B cell (primary cell): Measurements from ENCODE around the gene NRP1. TPM values are rescaled to one million over a fixed set of nuclear protein-coding genes. Genes with fewer than 3 reads are reported as not detected.

ENCODE experiments used
- ATAC-seq: fragments of 200-7000 bp; cut with Tn5 transposase; one replicate; pipeline ENCODE4 v1.10.0; 2021; ENCODE audit warnings: low read depth, mild to moderate bottlenecking, moderate number of reproducible peaks, moderate library complexity
- CTCF ChIA-PET: fragments of 350-600 bp; sonication (Branson Sonifier 250); formaldehyde crosslinking; loops from one replicate; lab custom pipeline; 2021; ENCODE audit warnings: antibody characterized with exemption, inconsistent platforms; lab: Charles Lee
- POLR2A ChIA-PET: fragments of 350-600 bp; sonication (Branson Sonifier 250); formaldehyde crosslinking; loops from one replicate; lab custom pipeline; 2021; ENCODE audit warnings: antibody characterized with exemption; lab: Charles Lee
- DNase-seq: peaks from one replicate; pipeline ENCODE4 v3.0.0; 2013
- H2AFZ ChIP-seq: 2 replicates; pipeline ENCODE4 v1.6.1; 2012; ENCODE audit warnings: mild to moderate bottlenecking, low read depth, low read length; ENCODE audit not compliant: insufficient read depth, poor library complexity, severe bottlenecking
- H3K27ac ChIP-seq, 2 donors: 1 replicate in 1 of 2; 2 replicates in 1 of 2; pipeline ENCODE4 v1.5.1; 2012 to 2013; ENCODE audit warnings: low read length in 2 of 2, mild to moderate bottlenecking in 2 of 2, moderate library complexity in 1 of 2
- H3K27me3 ChIP-seq, 4 experiments: fragments of 200-600 bp in 1 of 4; sonication (generic) in 1 of 4; replicated peaks in 1 of 4; 1 replicate in 2 of 4; 2 replicates in 2 of 4; pipeline versions ENCODE4 v1.6.1 to v1.7.0; 2013 to 2016; ENCODE audit warnings: low read length in 3 of 4, mild to moderate bottlenecking in 2 of 4, mixed read lengths in 1 of 4, moderate library complexity in 1 of 4; ENCODE audit not compliant: insufficient read depth in 4 of 4, control insufficient read depth in 3 of 4; ENCODE audit errors: control extremely low read depth in 1 of 4
- H3K36me3 ChIP-seq, 2 experiments: replicated peaks in 1 of 2; 1 replicate in 1 of 2; 2 replicates in 1 of 2; pipeline versions ENCODE4 v1.6.1 to v1.7.1; 2013; ENCODE audit warnings: low read length in 1 of 2; ENCODE audit not compliant: insufficient read depth in 2 of 2, control insufficient read depth in 1 of 2; ENCODE audit errors: control extremely low read depth in 1 of 2, extremely low read depth in 1 of 2
- H3K4me1 ChIP-seq, 2 donors: fragments of 200-600 bp in 1 of 2; sonication (generic) in 1 of 2; 1 replicate in 1 of 2; 2 replicates in 1 of 2; pipeline versions ENCODE4 v1.5.1 to v1.6.1; 2013 to 2017; ENCODE audit warnings: low read length in 2 of 2; ENCODE audit not compliant: control insufficient read depth in 2 of 2, insufficient read depth in 2 of 2
- H3K4me2 ChIP-seq: replicated peaks from 2 replicates; pipeline ENCODE3; 2012; ENCODE audit warnings: mild to moderate bottlenecking, low read depth, low read length; ENCODE audit not compliant: poor library complexity, severe bottlenecking
- H3K4me3 ChIP-seq, 5 experiments: fragments of 200-600 bp in 1 of 5; sonication (generic) in 1 of 5; 1 replicate in 3 of 5; 2 replicates in 2 of 5; pipeline versions ENCODE4 v1.5.1 to v1.7.0; 2011 to 2016; ENCODE audit warnings: low read length in 4 of 5, mild to moderate bottlenecking in 4 of 5, low read depth in 2 of 5, control low read depth in 1 of 5, moderate library complexity in 1 of 5; ENCODE audit not compliant: insufficient read depth in 1 of 5; ENCODE audit errors: control extremely low read depth in 1 of 5, extremely low read depth in 1 of 5
- H3K79me2 ChIP-seq: fragments of 200-600 bp; sonication (generic); one replicate; pipeline ENCODE4 v1.6.0; 2016; ENCODE audit warnings: low read length; ENCODE audit not compliant: control insufficient read depth, insufficient read depth
- H3K9ac ChIP-seq: fragments of 200-600 bp; sonication (generic); 2 replicates; pipeline ENCODE4 v1.6.1; 2017; ENCODE audit warnings: mild to moderate bottlenecking, low read length, moderate library complexity
- H3K9me3 ChIP-seq, 3 donors: one replicate each; pipeline versions ENCODE4 v1.6.1 to v1.7.1; 2013; ENCODE audit warnings: low read length in 2 of 3; ENCODE audit not compliant: control insufficient read depth in 2 of 3, insufficient read depth in 1 of 3; ENCODE audit errors: control extremely low read depth in 1 of 3
- H4K20me1 ChIP-seq: 2 replicates; pipeline ENCODE4 v1.6.0; 2012; ENCODE audit warnings: mild to moderate bottlenecking, low read length; ENCODE audit not compliant: insufficient read depth, control insufficient read depth, poor library complexity, severe bottlenecking
- H3K27ac Mint-ChIP-seq: one replicate; pipeline ENCODE4 v1.8.0; 2021; ENCODE audit warnings: mixed read lengths
- H3K27me3 Mint-ChIP-seq: one replicate; pipeline ENCODE4 v1.8.0; 2021; ENCODE audit warnings: mixed read lengths
- H3K4me1 Mint-ChIP-seq: one replicate; pipeline ENCODE4 v1.8.0; 2021; ENCODE audit warnings: mixed read lengths
- H3K4me3 Mint-ChIP-seq: one replicate; pipeline ENCODE4 v1.8.0; 2021; ENCODE audit warnings: mixed read lengths
- H3K9me3 Mint-ChIP-seq: one replicate; pipeline ENCODE4 v1.8.0; 2022; ENCODE audit warnings: mixed read lengths; ENCODE audit not compliant: insufficient read depth
- EZH2 ChIP-seq: IDR thresholded peaks from 2 replicates; pipeline ENCODE4 v1.6.1; 2012; ENCODE audit warnings: borderline replicate concordance, low read depth, mild to moderate bottlenecking, moderate library complexity, low read length; ENCODE audit not compliant: insufficient read depth, poor library complexity, severe bottlenecking
- WGBS: methylation state at CpG from one replicate; pipeline ENCODE4 v1.1.5; 2013; ENCODE audit warnings: missing lambda C conversion rate; ENCODE audit not compliant: insufficient coverage; 5-methylcytosine and 5-hydroxymethylcytosine counted together
- intact Hi-C: fragments of 100-400 bp; cut with micrococcal nuclease; formaldehyde crosslinking; loops from one replicate; pipeline ENCODE4 v1.10.0; 2022
- polyA plus RNA-seq: library from polyadenylated mRNA; depleted of rRNA; stranded (reverse); fragments of >200 nt; gene quantifications from 2 replicates; pipeline ENCODE4 v1.2.3, GENCODE V29; 2012
- total RNA-seq, 2 donors: library from RNA; stranded (reverse); fragments of 120-200 nt in 1 of 2; gene quantifications; 1 replicate in 1 of 2; 2 replicates in 1 of 2; pipeline versions ENCODE4 v1.2.3 to v1.2.4, GENCODE V29; 2013 to 2022
- TF ChIP-seq, protein P1 (sequence below): fragments of 200-600 bp; IDR thresholded peaks from one replicate; pipeline ENCODE4 v1.8.0; 2022; ENCODE audit warnings: antibody characterized with exemption, mild to moderate bottlenecking

NRP1 gene
- total and polyA plus RNA-seq, 2 donors (not counting 1 experiment from before 2014, with no cell fraction given), result 0.34 TPM; not detected in 1

DNA sequence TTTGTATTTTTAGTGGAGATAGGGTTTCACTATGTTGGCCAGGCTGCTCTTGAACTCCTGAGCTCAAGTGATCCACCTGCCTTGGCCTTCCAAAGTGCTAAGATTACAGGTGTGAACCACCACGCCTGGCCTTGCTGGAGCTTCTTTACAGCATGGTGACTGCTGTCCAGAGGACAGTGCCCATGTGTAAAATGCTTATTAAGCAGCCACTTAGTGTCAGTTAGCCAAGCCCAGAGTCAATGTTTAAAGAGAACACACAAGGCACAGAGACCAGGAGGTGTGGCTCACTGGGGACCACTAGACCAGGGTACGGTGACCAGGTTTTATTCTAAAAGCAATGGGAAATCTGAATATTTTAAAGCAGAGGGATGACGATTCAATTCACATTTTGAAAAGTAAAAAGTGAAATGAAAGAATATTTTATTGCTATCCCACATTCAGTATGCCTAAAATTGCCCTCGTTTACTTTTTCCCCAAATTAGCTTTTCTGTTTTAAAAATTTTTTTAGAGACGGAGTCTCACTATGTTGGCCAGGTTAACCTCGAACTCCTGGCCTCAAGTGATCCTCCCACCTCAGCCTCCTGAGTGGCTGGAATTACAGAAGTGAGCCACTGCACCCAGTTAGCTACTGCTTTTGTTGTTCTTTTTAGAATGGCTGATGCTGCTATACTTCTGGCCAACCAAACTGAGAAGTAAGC lies 172.8 kb downstream of the NRP1 start:
- TF ChIP-seq, protein P1, sequence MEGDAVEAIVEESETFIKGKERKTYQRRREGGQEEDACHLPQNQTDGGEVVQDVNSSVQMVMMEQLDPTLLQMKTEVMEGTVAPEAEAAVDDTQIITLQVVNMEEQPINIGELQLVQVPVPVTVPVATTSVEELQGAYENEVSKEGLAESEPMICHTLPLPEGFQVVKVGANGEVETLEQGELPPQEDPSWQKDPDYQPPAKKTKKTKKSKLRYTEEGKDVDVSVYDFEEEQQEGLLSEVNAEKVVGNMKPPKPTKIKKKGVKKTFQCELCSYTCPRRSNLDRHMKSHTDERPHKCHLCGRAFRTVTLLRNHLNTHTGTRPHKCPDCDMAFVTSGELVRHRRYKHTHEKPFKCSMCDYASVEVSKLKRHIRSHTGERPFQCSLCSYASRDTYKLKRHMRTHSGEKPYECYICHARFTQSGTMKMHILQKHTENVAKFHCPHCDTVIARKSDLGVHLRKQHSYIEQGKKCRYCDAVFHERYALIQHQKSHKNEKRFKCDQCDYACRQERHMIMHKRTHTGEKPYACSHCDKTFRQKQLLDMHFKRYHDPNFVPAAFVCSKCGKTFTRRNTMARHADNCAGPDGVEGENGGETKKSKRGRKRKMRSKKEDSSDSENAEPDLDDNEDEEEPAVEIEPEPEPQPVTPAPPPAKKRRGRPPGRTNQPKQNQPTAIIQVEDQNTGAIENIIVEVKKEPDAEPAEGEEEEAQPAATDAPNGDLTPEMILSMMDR, result no peak
- TF ChIP-seq EZH2, result no peak
- Histone ChIP-seq H3K27ac (no peak overlapping the region), H3K36me3 (no peaks in the 10 kb centered on the region), H3K4me3 (no peak overlapping the region), H2AFZ (no peak overlapping the region), H3K4me1 (no peaks in the 10 kb centered on the region), H3K9ac (no peak overlapping the region), H3K27me3 (no peaks in the 10 kb centered on the region), H3K9me3 (no peaks in the 10 kb centered on the region), H3K4me2 (no peak overlapping the region), H3K79me2 (no peaks in the 10 kb centered on the region), H4K20me1 (no peaks in the 10 kb centered on the region)
- 83% methylated on average over 1 of the region's 6 CpGs for WGBS
- peaks cover 12% of the 10 kb centered on the region for H3K27me3 Mint-ChIP-seq
- H3K27ac Mint-ChIP-seq, result peak overlapping the region; percentile 18
- DNase-seq, result no peak
- CTCF ChIA-PET, result no interaction called here
- peaks cover 2% of the 10 kb centered on the region for H3K4me1 Mint-ChIP-seq
- intact Hi-C loops, result no loop called here
- no peaks in the 10 kb centered on the region for H3K9me3 Mint-ChIP-seq
- POLR2A ChIA-PET, result no interaction called here
- H3K4me3 Mint-ChIP-seq, result no peak overlapping the region
- ATAC-seq, result no peak

- no peak for TF ChIP-seq EZH2
- TF ChIP-seq, protein P1, result no peak
- intact Hi-C loops, result no loop called here
- Histone ChIP-seq H3K79me2 (no peaks in the 10 kb centered on the region), H4K20me1 (no peaks in the 10 kb centered on the region), H3K9me3 (no peaks in the 10 kb centered on the region), H3K9ac (no peak overlapping the region), H3K4me1 (peaks cover 0 to 4% of the 10 kb centered on the region in 2 donors), H3K27ac (no peak overlapping the region), H3K4me3 (no peak overlapping the region), H3K36me3 (no peaks in the 10 kb centered on the region), H3K27me3 (no peaks in the 10 kb centered on the region), H2AFZ (no peak overlapping the region), H3K4me2 (no peak overlapping the region)
- no peaks in the 10 kb centered on the region for H3K9me3 Mint-ChIP-seq
- peaks cover 7% of the 10 kb centered on the region for H3K27me3 Mint-ChIP-seq
- DNase-seq (no peak), ATAC-seq (no peak)
- no peak overlapping the region for H3K27ac Mint-ChIP-seq
- no peak overlapping the region for H3K4me3 Mint-ChIP-seq
- peaks cover 8% of the 10 kb centered on the region for H3K4me1 Mint-ChIP-seq
- WGBS, result 94% methylated on average over 5 of the region's 8 CpGs
- POLR2A ChIA-PET, result no interaction called here
- CTCF ChIA-PET, result no interaction called here
Observed at GRCh38 chr10:33160151-33160550, 174.3 kb downstream of the NRP1 start.
